Right atrium auricular region (tissue), 2 donors: ENCODE data around the gene USP38. TPM values are rescaled to one million over a fixed set of nuclear protein-coding genes. Genes with fewer than 3 reads are reported as not detected.

ENCODE experiments used
- DNase-seq: peaks from one replicate; pipeline ENCODE4 v3.0.0-alpha.2; 2019; ENCODE audit warnings: low spot score
- H3K27ac ChIP-seq, 2 donors: fragments of 200-600 bp; sonication (generic); 1 replicate in 1 of 2; 2 replicates in 1 of 2; pipeline ENCODE4 v1.5.1; 2016 to 2019
- H3K27me3 ChIP-seq, 2 donors: fragments of 200-600 bp; sonication (generic); one replicate each; pipeline versions ENCODE4 v1.5.1 to v1.6.0; 2017 to 2019
- H3K36me3 ChIP-seq: fragments of 200-600 bp; sonication (generic); one replicate; pipeline ENCODE4 v1.5.1; 2016
- H3K4me1 ChIP-seq, 2 donors: fragments of 200-600 bp; sonication (generic); one replicate each; pipeline versions ENCODE4 v1.5.1 to v1.6.0; 2017 to 2019
- H3K4me3 ChIP-seq, 2 donors: fragments of 200-600 bp; sonication (generic); 1 replicate in 1 of 2; 2 replicates in 1 of 2; pipeline ENCODE4 v1.5.1; 2017 to 2019; ENCODE audit warnings: mild to moderate bottlenecking in 1 of 2, moderate library complexity in 1 of 2
- H3K9me3 ChIP-seq, 2 donors: fragments of 200-600 bp; sonication (generic); one replicate each; pipeline ENCODE4 v1.5.1; 2019
- CTCF ChIP-seq, 2 donors: fragments of 200-600 bp; sonication (generic); IDR thresholded peaks; one replicate each; pipeline ENCODE4 v1.5.1; 2019; ENCODE audit warnings: antibody characterized with exemption in 2 of 2
- total RNA-seq, 2 donors: library from RNA; depleted of rRNA; stranded (reverse); fragments of >200 nt; gene quantifications; one replicate each; pipeline ENCODE4 v1.1.0, GENCODE V29; 2016

USP38 gene
- total RNA-seq, 2 donors from 2014 or later = 16.2 to 20.1 TPM

- Histone ChIP-seq H3K27me3 (no peaks in the 10 kb centered on the region), H3K4me3 (no peak overlapping the region), H3K9me3 (no peaks in the 10 kb centered on the region), H3K4me1 (peaks cover 0 to 10% of the 10 kb centered on the region in 2 donors), H3K36me3 (peaks cover 65% of the 10 kb centered on the region), H3K27ac (no peak overlapping the region)
- no peak for DNase-seq
- no peak for TF ChIP-seq CTCF (IDR thresholded peaks at IDR 0.05)
These were observed 11.6 kb downstream of the USP38 start for GRCh38 chr4:143196323-143196722.

- no peak for DNase-seq
- H3K27ac ChIP-seq = no peak overlapping the region
- no peaks in the 10 kb centered on the region for H3K9me3 ChIP-seq
- peaks cover 64% of the 10 kb centered on the region for H3K36me3 ChIP-seq
- no peaks in the 10 kb centered on the region for H3K27me3 ChIP-seq
- no peaks in the 10 kb centered on the region for H3K4me1 ChIP-seq
- H3K4me3 ChIP-seq = no peak overlapping the region
- TF ChIP-seq CTCF (IDR thresholded peaks at IDR 0.05) = no peak
These were observed 14.8 kb downstream of the USP38 start for GRCh38 chr4:143199503-143199902.

GRCh38 chr4:143202824-143203223 is 18.1 kb downstream of the USP38 start:
- Histone ChIP-seq H3K27me3 (no peaks in the 10 kb centered on the region), H3K36me3 (peaks cover 56% of the 10 kb centered on the region), H3K4me3 (no peak overlapping the region), H3K4me1 (peaks cover 0 to 4% of the 10 kb centered on the region in 2 donors), H3K27ac (no peak overlapping the region), H3K9me3 (no peaks in the 10 kb centered on the region)
- peak in 1 of 2 donors; percentile 56 for TF ChIP-seq CTCF (IDR thresholded peaks at IDR 0.05)
- no peak for DNase-seq

- no peaks in the 10 kb centered on the region for H3K27me3 ChIP-seq
- H3K9me3 ChIP-seq = no peaks in the 10 kb centered on the region
- H3K27ac ChIP-seq = no peak overlapping the region
- no peak for DNase-seq
- TF ChIP-seq CTCF (IDR thresholded peaks at IDR 0.05) = no peak
- H3K36me3 ChIP-seq = peaks cover 49% of the 10 kb centered on the region
- no peak overlapping the region for H3K4me3 ChIP-seq
- peaks cover 0 to 6% of the 10 kb centered on the region in 2 donors for H3K4me1 ChIP-seq
These were observed 18.9 kb downstream of the USP38 start for GRCh38 chr4:143203577-143203976.

DNA sequence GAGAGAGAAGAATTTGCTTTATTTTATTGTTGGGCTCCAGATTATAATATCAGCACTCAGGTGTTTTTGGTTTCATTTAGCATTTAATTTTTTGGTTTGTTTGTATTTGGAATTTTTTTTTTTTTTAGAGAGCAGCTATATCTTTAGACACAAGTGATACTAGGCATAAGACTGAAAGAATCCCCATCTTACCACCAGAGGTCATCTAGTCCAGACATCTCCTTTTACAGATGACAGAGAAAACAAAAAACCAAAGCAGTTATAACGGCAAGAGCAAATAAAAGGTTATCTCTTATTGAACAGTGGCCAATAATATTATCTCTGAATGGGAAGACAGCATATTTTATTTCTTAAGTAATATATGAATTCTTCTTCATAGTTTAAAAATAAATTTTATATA is 22.8 kb downstream of the USP38 start:
- Histone ChIP-seq H3K9me3 (no peaks in the 10 kb centered on the region), H3K27me3 (no peaks in the 10 kb centered on the region), H3K4me3 (no peak overlapping the region), H3K27ac (no peak overlapping the region), H3K4me1 (peaks cover 0 to 6% of the 10 kb centered on the region in 2 donors), H3K36me3 (peaks cover 38% of the 10 kb centered on the region)
- DNase-seq = no peak
- TF ChIP-seq CTCF (IDR thresholded peaks at IDR 0.05) = peak; percentile 46 to 65

DNA sequence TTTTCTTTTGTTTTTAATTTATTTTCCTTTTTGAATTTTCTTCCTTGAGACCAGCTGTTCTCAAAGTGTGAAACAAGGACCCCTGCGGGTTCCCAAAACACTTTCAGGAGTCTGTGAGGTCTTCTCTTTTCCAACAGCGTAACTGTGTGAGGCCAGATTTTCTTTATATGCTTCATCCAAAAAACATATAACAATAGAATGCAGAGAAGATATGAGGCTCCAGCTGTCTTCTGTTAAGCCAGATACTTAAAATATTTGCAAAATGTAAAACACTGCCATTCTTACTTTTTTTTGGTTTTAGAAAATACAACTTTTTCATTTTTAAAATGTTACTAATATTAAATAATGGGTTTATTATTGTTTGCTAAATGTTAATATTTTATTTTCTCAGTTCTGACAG is 27.8 kb downstream of the USP38 start:
- no peaks in the 10 kb centered on the region for H3K27me3 ChIP-seq
- H3K4me1 ChIP-seq = peaks cover 0 to 12% of the 10 kb centered on the region in 2 donors
- H3K9me3 ChIP-seq = no peaks in the 10 kb centered on the region
- no peak for TF ChIP-seq CTCF (IDR thresholded peaks at IDR 0.05)
- no peak overlapping the region for H3K27ac ChIP-seq
- H3K36me3 ChIP-seq = peaks cover 20% of the 10 kb centered on the region
- DNase-seq = no peak
- H3K4me3 ChIP-seq = no peak overlapping the region
